HepG2 (cell line): ENCODE results near the gene CERS4. TPM values are rescaled to one million over a fixed set of nuclear protein-coding genes. Genes with fewer than 3 reads are reported as not detected.

Experiments used
- AKNA ChIP-seq: sonication (generic); formaldehyde crosslinking; IDR thresholded peaks from 2 replicates; pipeline ENCODE4 v1.4.0; 2020; ENCODE audit warnings: missing genetic modification reagents, borderline replicate concordance
- BRCA1 ChIP-seq: sonication (generic); formaldehyde crosslinking; IDR thresholded peaks from 2 replicates; pipeline ENCODE4 v1.4.0; 2020; ENCODE audit warnings: missing genetic modification reagents
- KIAA2018 ChIP-seq: sonication (generic); formaldehyde crosslinking; IDR thresholded peaks from 2 replicates; pipeline ENCODE4 v1.5.0; 2020; ENCODE audit warnings: mild to moderate bottlenecking, missing genetic modification reagents, borderline replicate concordance
- ZBTB34 ChIP-seq: sonication (generic); formaldehyde crosslinking; IDR thresholded peaks from 2 replicates; pipeline ENCODE4 v1.8.0; 2022; ENCODE audit warnings: mild to moderate bottlenecking, missing genetic modification reagents
- ZC3H4 ChIP-seq: sonication (generic); formaldehyde crosslinking; IDR thresholded peaks from 2 replicates; pipeline ENCODE4 v1.4.0; 2020; ENCODE audit warnings: missing genetic modification reagents, borderline replicate concordance
- ZNF329 ChIP-seq: sonication (generic); formaldehyde crosslinking; IDR thresholded peaks from 2 replicates; pipeline ENCODE4 v1.9.0; 2021; ENCODE audit warnings: low read depth, mild to moderate bottlenecking, missing genetic modification reagents
- ZNF350 ChIP-seq: sonication (generic); formaldehyde crosslinking; IDR thresholded peaks from 2 replicates; pipeline ENCODE4 v1.4.0; 2020; ENCODE audit warnings: mild to moderate bottlenecking, low read depth, missing genetic modification reagents, borderline replicate concordance
- ZNF577 ChIP-seq: sonication (generic); formaldehyde crosslinking; IDR thresholded peaks from 2 replicates; pipeline ENCODE4 v1.4.0; 2020; ENCODE audit warnings: mild to moderate bottlenecking, low read depth, missing genetic modification reagents, borderline replicate concordance
- ZNF607 ChIP-seq: sonication (generic); formaldehyde crosslinking; IDR thresholded peaks from 2 replicates; pipeline ENCODE4 v1.5.1; 2020; ENCODE audit warnings: missing genetic modification reagents, mild to moderate bottlenecking, borderline replicate concordance
- ZNF615 ChIP-seq: sonication (generic); formaldehyde crosslinking; IDR thresholded peaks from 2 replicates; pipeline ENCODE4 v1.5.0; 2020; ENCODE audit warnings: mild to moderate bottlenecking, missing genetic modification reagents, borderline replicate concordance
- ZNF616 ChIP-seq: sonication (generic); formaldehyde crosslinking; IDR thresholded peaks from 2 replicates; pipeline ENCODE4 v1.5.0; 2020; ENCODE audit warnings: low read depth, mild to moderate bottlenecking, missing genetic modification reagents
- ZNF709 ChIP-seq: sonication (generic); formaldehyde crosslinking; IDR thresholded peaks from 2 replicates; pipeline ENCODE4 v1.5.0; 2020; ENCODE audit warnings: mild to moderate bottlenecking, missing genetic modification reagents
- ZSCAN30 ChIP-seq: sonication (generic); formaldehyde crosslinking; IDR thresholded peaks from 2 replicates; pipeline ENCODE4 v1.5.0; 2020; ENCODE audit warnings: mild to moderate bottlenecking, missing genetic modification reagents
- polyA plus RNA-seq, 8 experiments: library from polyadenylated mRNA; depleted of rRNA in 3 of 8; stranded (reverse) in 7 of 8; unstranded in 1 of 8; fragments of >200 nt; fragmentation: Illumina TruSeq in 4 of 8; extraction: Trizol in 4 of 8; gene quantifications; 2 replicates each; pipeline versions ENCODE4 v1.2.1 to v1.2.3, GENCODE V29; 2011 to 2016; ENCODE audit warnings: low read depth in 4 of 8, missing spikeins in 1 of 8, mixed read lengths in 1 of 8; ENCODE audit not compliant: insufficient read depth in 1 of 8
- total RNA-seq, 5 experiments: library from RNA; depleted of rRNA; stranded (reverse); fragments of >200 nt; fragmentation: Illumina TruSeq; extraction: Trizol; gene quantifications; 2 replicates each; pipeline ENCODE4 v1.2.3, GENCODE V29; 2016; ENCODE audit warnings: low read depth in 1 of 5

The CERS4 gene
- total and polyA plus RNA-seq, 2 of the 13 experiments (the other 11 are each of a cell fraction or from before 2014, with no cell fraction given): 74.7 to 83.5 TPM

- TF ChIP-seq ZNF607 (CRISPR knock-in tag) (peak; percentile 99), AKNA (CRISPR knock-in tag) (no peak; the same call in none of the 2 replicates), ZC3H4 (CRISPR knock-in tag) (no peak), ZNF615 (no peak; the same call in 1 of the 2 replicates), BRCA1 (CRISPR knock-in tag) (peak; percentile 92; the same call in 1 of the 2 replicates), ZBTB34 (CRISPR knock-in tag) (0 out of 2 replicates have a peak, but pooled peaks have one; percentile 31), ZNF616 (CRISPR knock-in tag) (0 out of 2 replicates have a peak, but pooled peaks have one; percentile 66), ZNF709 (peak; percentile 94), ZSCAN30 (CRISPR knock-in tag) (peak; percentile 92), ZNF329 (CRISPR knock-in tag) (peak; percentile 80; the same call in 1 of the 2 replicates), KIAA2018 (CRISPR knock-in tag) (no peak), ZNF350 (CRISPR knock-in tag) (no peak), ZNF577 (CRISPR knock-in tag) (no peak)
Observed at GRCh38 chr19:8307965-8308866, 99.0 kb downstream of the CERS4 start, which contains the start of gene CD320 (continued).
